Caco-2 (cell line): ENCODE measurements around the gene LY86. TPM values are rescaled to one million over a fixed set of nuclear protein-coding genes. Genes with fewer than 3 reads are reported as not detected.

Source experiments
- BruUV-seq: library from RNA; stranded (reverse); fragments of 400-500 nt; replicated peaks from 2 replicates; lab custom pipeline; 2021; lab: Mats Ljungman, UMichigan
- CTCF ChIA-PET: fragments of 300-600 bp; sonication (Branson Sonifier 250); formaldehyde crosslinking; loops from one replicate; lab custom pipeline; 2022; ENCODE audit warnings: antibody characterized with exemption; lab: Charles Lee
- POLR2A ChIA-PET: fragments of 300-600 bp; sonication (Branson Sonifier 250); formaldehyde crosslinking; loops from one replicate; lab custom pipeline; 2022; ENCODE audit warnings: antibody characterized with exemption; lab: Charles Lee
- DNase-seq, 2 experiments: peaks; one replicate each; pipeline versions ENCODE4 v3.0.0 to v3.0.0-alpha.2; 2020 to 2022
- H3K27me3 ChIP-seq: replicated peaks from 2 replicates; pipeline ENCODE4 v1.6.0; 2011; ENCODE audit warnings: low read length; ENCODE audit not compliant: control insufficient read depth, insufficient read depth
- H3K36me3 ChIP-seq: 2 replicates; pipeline ENCODE4 v1.5.1; 2011; ENCODE audit warnings: low read length; ENCODE audit not compliant: control insufficient read depth, insufficient read depth
- H3K4me1 ChIP-seq: fragments of 250-450 bp; sonication (Bioruptor Pico); 2 replicates; pipeline ENCODE4 v1.5.1; 2020; ENCODE audit warnings: mild to moderate bottlenecking
- H3K4me3 ChIP-seq: 2 replicates; pipeline ENCODE4 v1.5.1; 2011; ENCODE audit warnings: low read depth, mild to moderate bottlenecking, control low read depth, low read length
- H3K9me3 ChIP-seq: fragments of 250-450 bp; sonication (Bioruptor Pico); 2 replicates; pipeline ENCODE4 v1.5.1; 2020; ENCODE audit warnings: mild to moderate bottlenecking, moderate library complexity
- H3K27ac Mint-ChIP-seq: one replicate; pipeline ENCODE4 v1.8.0; 2022; ENCODE audit warnings: mixed read lengths; ENCODE audit not compliant: unreplicated experiment
- H3K27me3 Mint-ChIP-seq: one replicate; pipeline ENCODE4 v1.8.0; 2022; ENCODE audit warnings: mixed read lengths; ENCODE audit not compliant: insufficient read depth, unreplicated experiment
- H3K36me3 Mint-ChIP-seq: one replicate; pipeline ENCODE4 v1.8.0; 2022; ENCODE audit warnings: mild to moderate bottlenecking, mixed read lengths; ENCODE audit not compliant: insufficient read depth, unreplicated experiment
- H3K4me1 Mint-ChIP-seq: one replicate; pipeline ENCODE4 v1.8.0; 2022; ENCODE audit warnings: low read depth, mixed read lengths; ENCODE audit not compliant: unreplicated experiment
- H3K4me3 Mint-ChIP-seq: one replicate; pipeline ENCODE4 v1.8.0; 2022; ENCODE audit warnings: mild to moderate bottlenecking, moderate library complexity, mixed read lengths; ENCODE audit not compliant: unreplicated experiment
- H3K9me3 Mint-ChIP-seq: one replicate; pipeline ENCODE4 v1.8.0; 2022; ENCODE audit warnings: mixed read lengths; ENCODE audit not compliant: unreplicated experiment
- CTCF ChIP-seq, 2 experiments: fragments of 200-600 bp in 1 of 2; IDR thresholded peaks; 1 replicate in 1 of 2; 2 replicates in 1 of 2; pipeline versions ENCODE4 v1.5.1 to v1.8.0; 2011 to 2022; ENCODE audit warnings: antibody characterized with exemption in 1 of 2, control low read depth in 1 of 2, inconsistent platforms in 1 of 2, low read depth in 1 of 2, low read length in 1 of 2, mild to moderate bottlenecking in 1 of 2, moderate library complexity in 1 of 2; ENCODE audit not compliant: insufficient read depth in 1 of 2, severe bottlenecking in 1 of 2, unreplicated experiment in 1 of 2
- intact Hi-C: fragments of 100-400 bp; cut with micrococcal nuclease; formaldehyde crosslinking; loops from one replicate; pipeline ENCODE4 v1.10.0; 2022; ENCODE audit not compliant: unreplicated experiment
- total RNA-seq: library from RNA; stranded (reverse); gene quantifications from 2 replicates; pipeline ENCODE4 v1.2.3, GENCODE V29; 2022

Gene LY86
- total RNA-seq, 1 experiment from 2014 or later = not detected

GRCh38 chr6:6688951-6689350, 100.4 kb downstream of the LY86 start:
- peaks cover 14% of the 10 kb centered on the region for H3K4me1 ChIP-seq
- ChIA-PET CTCF (no interaction called here), POLR2A (no interaction called here)
- H3K36me3 ChIP-seq = no peaks in the 10 kb centered on the region
- H3K27me3 ChIP-seq = no peaks in the 10 kb centered on the region
- Mint-ChIP-seq H3K27ac (no peak overlapping the region), H3K4me3 (no peak overlapping the region), H3K36me3 (no peaks in the 10 kb centered on the region), H3K27me3 (no peaks in the 10 kb centered on the region), H3K9me3 (no peaks in the 10 kb centered on the region), H3K4me1 (peaks cover 6% of the 10 kb centered on the region)
- peaks cover 6% of the 10 kb centered on the region; the same call in 1 of the 2 replicates for H3K9me3 ChIP-seq
- no peak overlapping the region for H3K4me3 ChIP-seq
- no TSS peak for BruUV-seq
- TF ChIP-seq CTCF (IDR thresholded peaks at IDR 0.05; ENCODE audit: insufficient read depth in 1 of 2, low read depth in 1 of 2, low read length in 1 of 2, severe bottlenecking in 1 of 2, unreplicated experiment in 1 of 2) = no peak
- DNase-seq = no peak
- intact Hi-C loops = no loop called here

- Histone ChIP-seq H3K27me3 (no peaks in the 10 kb centered on the region), H3K9me3 (peaks cover 6% of the 10 kb centered on the region; the same call in 1 of the 2 replicates), H3K36me3 (no peaks in the 10 kb centered on the region), H3K4me1 (peaks cover 8% of the 10 kb centered on the region), H3K4me3 (no peak overlapping the region)
- no peak for TF ChIP-seq CTCF (IDR thresholded peaks at IDR 0.05; ENCODE audit: insufficient read depth in 1 of 2, low read depth in 1 of 2, low read length in 1 of 2, severe bottlenecking in 1 of 2, unreplicated experiment in 1 of 2)
- no peaks in the 10 kb centered on the region for H3K9me3 Mint-ChIP-seq
- no peak overlapping the region for H3K4me3 Mint-ChIP-seq
- H3K27ac Mint-ChIP-seq = no peak overlapping the region
- H3K4me1 Mint-ChIP-seq = peaks cover 2% of the 10 kb centered on the region
- H3K27me3 Mint-ChIP-seq = no peaks in the 10 kb centered on the region
- CTCF ChIA-PET = no interaction called here
- no peak for DNase-seq
- BruUV-seq = no TSS peak
- no peaks in the 10 kb centered on the region for H3K36me3 Mint-ChIP-seq
- intact Hi-C loops = no loop called here
- POLR2A ChIA-PET = no interaction called here
These were observed 101.1 kb downstream of the LY86 start for GRCh38 chr6:6689400-6690143.

GRCh38 chr6:6690144-6690483, 101.6 kb downstream of the LY86 start:
- H3K27me3 Mint-ChIP-seq = peaks cover under 1% of the 10 kb centered on the region
- no peak overlapping the region for H3K27ac Mint-ChIP-seq
- no peak for TF ChIP-seq CTCF (IDR thresholded peaks at IDR 0.05; ENCODE audit: insufficient read depth in 1 of 2, low read depth in 1 of 2, low read length in 1 of 2, severe bottlenecking in 1 of 2, unreplicated experiment in 1 of 2)
- Histone ChIP-seq H3K4me1 (peaks cover 6% of the 10 kb centered on the region; the same call in 1 of the 2 replicates), H3K9me3 (peaks cover 6% of the 10 kb centered on the region; the same call in 1 of the 2 replicates), H3K27me3 (no peaks in the 10 kb centered on the region), H3K36me3 (no peaks in the 10 kb centered on the region), H3K4me3 (no peak overlapping the region)
- H3K4me1 Mint-ChIP-seq = no peaks in the 10 kb centered on the region
- ChIA-PET CTCF (no interaction called here), POLR2A (no interaction called here)
- BruUV-seq = no TSS peak
- H3K9me3 Mint-ChIP-seq = no peaks in the 10 kb centered on the region
- no peaks in the 10 kb centered on the region for H3K36me3 Mint-ChIP-seq
- intact Hi-C loops = no loop called here
- no peak for DNase-seq
- no peak overlapping the region for H3K4me3 Mint-ChIP-seq
